Keratinocyte (primary cell): ENCODE measurements around the gene AMZ1. TPM values are rescaled to one million over a fixed set of nuclear protein-coding genes. Genes with fewer than 3 reads are reported as not detected.

Experiments used
- DNase-seq: peaks from one replicate; pipeline ENCODE4 v3.0.0-alpha.2; 2011; ENCODE audit warnings: low read depth, missing footprints, low spot score
- FAIRE-seq: peaks from 2 replicates; lab custom pipeline; 2011; peaks lifted over from hg19 to GRCh38; lab: Jason Lieb, UNC
- H2AFZ ChIP-seq: 2 replicates; pipeline ENCODE4 v1.6.0; 2012; ENCODE audit warnings: low read length, control low read depth, inconsistent platforms; ENCODE audit not compliant: control insufficient read depth
- H3K27ac ChIP-seq: 2 replicates; pipeline ENCODE4 v1.5.1; 2011; ENCODE audit warnings: low read length; ENCODE audit not compliant: control insufficient read depth, insufficient read depth
- H3K27me3 ChIP-seq: 3 replicates; pipeline ENCODE4 v1.6.0; 2011; ENCODE audit warnings: low read length; ENCODE audit not compliant: control insufficient read depth, insufficient read depth; ENCODE audit errors: extremely low read depth
- H3K36me3 ChIP-seq, 2 experiments: 2 replicates in 1 of 2; 3 replicates in 1 of 2; pipeline ENCODE4 v1.5.1; 2011; ENCODE audit warnings: low read length in 2 of 2, mild to moderate bottlenecking in 1 of 2; ENCODE audit not compliant: control insufficient read depth in 2 of 2, insufficient read depth in 2 of 2; ENCODE audit errors: extremely low read depth in 1 of 2
- H3K4me1 ChIP-seq: 3 replicates; pipeline ENCODE4 v1.5.1; 2011; ENCODE audit warnings: low read length; ENCODE audit not compliant: control insufficient read depth, insufficient read depth; ENCODE audit errors: extremely low read depth
- H3K4me2 ChIP-seq: 3 replicates; pipeline ENCODE4 v1.6.0; 2011; ENCODE audit warnings: low read depth, low read length; ENCODE audit not compliant: control insufficient read depth, insufficient read depth; ENCODE audit errors: extremely low read depth
- H3K4me3 ChIP-seq, 3 experiments: fragments of 200-600 bp in 1 of 3; sonication (generic) in 1 of 3; 2 replicates in 2 of 3; 3 replicates in 1 of 3; pipeline ENCODE4 v1.5.1; 2011 to 2016; ENCODE audit warnings: low read length in 3 of 3, mild to moderate bottlenecking in 3 of 3, control low read depth in 2 of 3, inconsistent platforms in 1 of 3, low read depth in 1 of 3, mixed read lengths in 1 of 3, mixed run types in 1 of 3, moderate library complexity in 1 of 3; ENCODE audit not compliant: control insufficient read depth in 2 of 3, insufficient read depth in 2 of 3; ENCODE audit errors: extremely low read depth in 1 of 3
- H3K79me2 ChIP-seq: 2 replicates; pipeline ENCODE4 v1.6.0; 2012; ENCODE audit warnings: low read length; ENCODE audit not compliant: control insufficient read depth, insufficient read depth
- H3K9ac ChIP-seq: 3 replicates; pipeline ENCODE4 v1.6.0; 2011; ENCODE audit warnings: low read length; ENCODE audit not compliant: control insufficient read depth, insufficient read depth; ENCODE audit errors: extremely low read depth
- H3K9me1 ChIP-seq: 3 replicates; pipeline ENCODE4 v1.6.0; 2011; ENCODE audit warnings: low read length; ENCODE audit not compliant: control insufficient read depth, insufficient read depth; ENCODE audit errors: extremely low read depth
- H3K9me3 ChIP-seq: 2 replicates; pipeline ENCODE4 v1.5.1; 2012; ENCODE audit warnings: low read depth, low read length; ENCODE audit not compliant: control insufficient read depth
- H4K20me1 ChIP-seq: 3 replicates; pipeline ENCODE4 v1.6.0; 2011; ENCODE audit warnings: low read length; ENCODE audit not compliant: control insufficient read depth, insufficient read depth; ENCODE audit errors: extremely low read depth
- CTCF ChIP-seq, 3 experiments: IDR thresholded peaks in 1 of 3; conservative IDR thresholded peaks in 1 of 3; optimal IDR thresholded peaks in 1 of 3; 2 replicates in 2 of 3; 3 replicates in 1 of 3; pipeline versions ENCODE3 to v1.5.1; 2011; ENCODE audit warnings: low read length in 3 of 3, mild to moderate bottlenecking in 3 of 3, moderate library complexity in 2 of 3, control low read depth in 1 of 3, inconsistent platforms in 1 of 3; ENCODE audit not compliant: insufficient read depth in 2 of 3; ENCODE audit errors: extremely low read depth in 1 of 3
- EZH2 ChIP-seq: IDR thresholded peaks from one replicate; pipeline ENCODE4 v1.6.1; 2012; ENCODE audit warnings: inconsistent platforms, mild to moderate bottlenecking, low read length, moderate library complexity
- dilution Hi-C: fragments of 300-500 bp; cut with MboI; formaldehyde crosslinking; loops from one replicate; pipeline ENCODE4 v1.7.0; 2020; ENCODE audit warnings: low sequenced_read_pairs; ENCODE audit not compliant: extremely low pct_ligation_motif_present
- polyA plus RNA-seq, 5 experiments: library from polyadenylated mRNA; depleted of rRNA in 3 of 5; stranded (reverse) in 3 of 5; stranded (forward) in 1 of 5; unstranded in 1 of 5; fragments of >200 nt; gene quantifications; 1 replicate in 1 of 5; 2 replicates in 3 of 5; 3 replicates in 1 of 5; pipeline versions ENCODE4 v1.2.1 to v1.2.3, GENCODE V29; 2011 to 2012; ENCODE audit warnings: missing spikeins in 2 of 5, low read depth in 1 of 5, low replicate concordance in 1 of 5

AMZ1 gene
- polyA plus RNA-seq, 1 donor (not counting 4 experiments of a cell fraction or from before 2014, with no cell fraction given) = 0.04 TPM

- no peaks in the 10 kb centered on the region for H3K9me3 ChIP-seq
- no peaks in the 10 kb centered on the region for H3K79me2 ChIP-seq
- DNase-seq (no peak), FAIRE-seq (no peak)
- no peak overlapping the region for H2AFZ ChIP-seq
- peaks cover 3% of the 10 kb centered on the region for H3K27me3 ChIP-seq
- H3K4me2 ChIP-seq = no peak overlapping the region
- H4K20me1 ChIP-seq = no peaks in the 10 kb centered on the region
- H3K9ac ChIP-seq = no peak overlapping the region
- H3K27ac ChIP-seq = no peak overlapping the region
- no peaks in the 10 kb centered on the region for H3K9me1 ChIP-seq
- dilution Hi-C loops = no loop called here
- TF ChIP-seq EZH2 (no peak), CTCF (optimal IDR thresholded peaks at IDR 0.05 in 1 of 3, IDR thresholded peaks at IDR 0.05 in 1 of 3, conservative IDR thresholded peaks at IDR 0.05 in 1 of 3; ENCODE audit: extremely low read depth in 1 of 3, insufficient read depth in 2 of 3, low read length in 3 of 3) (no peak)
- peaks cover 0 to 9% of the 10 kb centered on the region in 2 experiments for H3K36me3 ChIP-seq
- no peak overlapping the region for H3K4me3 ChIP-seq
- no peaks in the 10 kb centered on the region for H3K4me1 ChIP-seq
These were observed 23.0 kb downstream of the AMZ1 start for GRCh38 chr7:2710901-2711551.

GRCh38 chr7:2711895-2712675, 24.1 kb downstream of the AMZ1 start:
- Histone ChIP-seq H3K4me2 (no peak overlapping the region), H3K9me1 (no peaks in the 10 kb centered on the region), H3K4me1 (no peaks in the 10 kb centered on the region), H3K36me3 (peaks cover 0 to 9% of the 10 kb centered on the region in 2 experiments), H3K9ac (no peak overlapping the region), H4K20me1 (no peaks in the 10 kb centered on the region), H3K4me3 (no peak overlapping the region), H3K79me2 (no peaks in the 10 kb centered on the region), H2AFZ (no peak overlapping the region), H3K27me3 (peaks cover 3% of the 10 kb centered on the region), H3K27ac (no peak overlapping the region), H3K9me3 (no peaks in the 10 kb centered on the region)
- no peak for FAIRE-seq
- TF ChIP-seq CTCF (optimal IDR thresholded peaks at IDR 0.05 in 1 of 3, IDR thresholded peaks at IDR 0.05 in 1 of 3, conservative IDR thresholded peaks at IDR 0.05 in 1 of 3; ENCODE audit: extremely low read depth in 1 of 3, insufficient read depth in 2 of 3, low read length in 3 of 3) (no peak), EZH2 (no peak)
- DNase-seq = no peak
- dilution Hi-C loops = no loop called here
